Panc1 (cell line): Measurements from ENCODE around the gene KLC1. TPM values are rescaled to one million over a fixed set of nuclear protein-coding genes. Genes with fewer than 3 reads are reported as not detected.

ENCODE experiments used
- ATAC-seq: fragments of 200-7000 bp; cut with Tn5 transposase; 2 replicates; pipeline ENCODE4 v1.9.1; 2020; ENCODE audit warnings: mild to moderate bottlenecking, moderate library complexity
- BruUV-seq: library from RNA; stranded (reverse); fragments of 400-500 nt; replicated peaks from 2 replicates; lab custom pipeline; 2021; lab: Mats Ljungman, UMichigan
- CTCF ChIA-PET: fragments of 300-600 bp; sonication (Branson Sonifier 250); formaldehyde crosslinking; loops from one replicate; lab custom pipeline; 2022; ENCODE audit warnings: antibody characterized with exemption; lab: Charles Lee
- POLR2A ChIA-PET: fragments of 300-600 bp; sonication (Branson Sonifier 250); formaldehyde crosslinking; loops from one replicate; lab custom pipeline; 2022; ENCODE audit warnings: antibody characterized with exemption; lab: Charles Lee
- DNase-seq: peaks from one replicate; pipeline ENCODE4 v3.0.0-alpha.2; 2010; ENCODE audit warnings: low read depth, low spot score
- H3K27ac ChIP-seq: 2 replicates; pipeline ENCODE4 v1.5.1; 2011; ENCODE audit warnings: mild to moderate bottlenecking, low read length, inconsistent platforms
- H3K27me3 ChIP-seq: fragments of 200-500 bp; sonication (Bioruptor generic); 2 replicates; pipeline ENCODE4 v1.6.0; 2014; ENCODE audit warnings: low read length, inconsistent platforms; ENCODE audit not compliant: control insufficient read depth, insufficient read depth
- H3K36me3 ChIP-seq: fragments of 200-500 bp; sonication (Bioruptor generic); 2 replicates; pipeline ENCODE4 v1.5.1; 2014; ENCODE audit warnings: inconsistent platforms, mild to moderate bottlenecking, low read length, moderate library complexity; ENCODE audit not compliant: control insufficient read depth, insufficient read depth
- H3K4me1 ChIP-seq: 2 replicates; pipeline ENCODE4 v1.5.1; 2011; ENCODE audit warnings: inconsistent platforms, mild to moderate bottlenecking, low read length, moderate library complexity; ENCODE audit not compliant: control insufficient read depth, insufficient read depth
- H3K4me3 ChIP-seq, 2 experiments: 2 replicates each; pipeline ENCODE4 v1.5.1; 2011 to 2012; ENCODE audit warnings: low read depth in 2 of 2, low read length in 2 of 2, mild to moderate bottlenecking in 2 of 2, inconsistent platforms in 1 of 2, moderate library complexity in 1 of 2
- H3K9me3 ChIP-seq: fragments of 200-500 bp; sonication (Bioruptor generic); 2 replicates; pipeline ENCODE4 v1.5.1; 2014; ENCODE audit warnings: low read depth, mild to moderate bottlenecking, inconsistent platforms, low read length, moderate library complexity; ENCODE audit not compliant: control insufficient read depth, insufficient read depth
- POLR2AphosphoS5 ChIP-seq: IDR thresholded peaks from 2 replicates; pipeline ENCODE4 v1.6.1; 2012; ENCODE audit warnings: mild to moderate bottlenecking, low read depth, low read length, moderate library complexity
- SIN3A ChIP-seq: IDR thresholded peaks from 2 replicates; pipeline ENCODE4 v1.6.1; 2012; ENCODE audit warnings: low read depth, mild to moderate bottlenecking, low read length, moderate library complexity, borderline replicate concordance; ENCODE audit not compliant: insufficient read depth
- TCF7L2 ChIP-seq: IDR thresholded peaks from 2 replicates; pipeline ENCODE4 v1.6.1; 2011; ENCODE audit warnings: mild to moderate bottlenecking, low read depth, low read length, inconsistent platforms
- in situ Hi-C: cut with HindIII; loops from 2 replicates; pipeline ENCODE4 v1.10.0; 2016; ENCODE audit warnings: low sequenced_read_pairs, low pct_unique_long_range_greater_than_20kb
- intact Hi-C: fragments of 100-400 bp; cut with micrococcal nuclease; formaldehyde crosslinking; loops from one replicate; pipeline ENCODE4 v1.10.0; 2022; ENCODE audit not compliant: unreplicated experiment
- total RNA-seq: library from RNA; stranded (reverse); gene quantifications from one replicate; pipeline ENCODE4 v1.2.1, GENCODE V29; 2021; ENCODE audit not compliant: unreplicated experiment
- TF ChIP-seq, protein P1 (sequence below), 2 experiments: IDR thresholded peaks; 2 replicates each; pipeline ENCODE4 v1.6.1; 2011 to 2012; ENCODE audit warnings: low read depth in 2 of 2, control low read depth in 1 of 2, low read length in 1 of 2, mild to moderate bottlenecking in 1 of 2, moderate library complexity in 1 of 2; ENCODE audit not compliant: insufficient read depth in 1 of 2
- TF ChIP-seq, protein P2 (sequence below): fragments of 450-650 bp; IDR thresholded peaks from 2 replicates; pipeline ENCODE4 v1.5.1; 2017; ENCODE audit warnings: mild to moderate bottlenecking

KLC1 gene
- total RNA-seq, 1 experiment from 2014 or later: 98.0 TPM

DNA sequence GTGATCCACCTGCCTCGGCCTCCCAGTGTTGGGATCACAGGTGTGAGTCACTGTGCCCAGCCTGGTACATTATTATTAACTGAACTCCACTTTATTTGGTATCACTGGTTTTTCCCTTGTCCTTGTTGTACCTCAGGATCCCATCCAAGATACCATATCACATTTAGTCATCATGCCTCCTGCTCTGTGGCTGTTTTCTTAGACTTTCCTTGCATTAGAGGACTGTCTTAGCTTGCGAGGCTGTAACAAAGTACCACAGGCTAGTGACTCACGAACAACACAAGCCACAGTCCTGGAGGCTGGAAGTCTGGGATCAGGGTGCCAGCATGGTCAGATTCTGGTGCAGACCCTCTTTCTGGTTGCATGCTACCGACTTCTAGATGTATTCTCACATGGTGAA lies 12.2 kb downstream of the KLC1 start:
- BruUV-seq: no TSS peak
- intact Hi-C loops (no loop called here), in situ Hi-C loops (no loop called here)
- ChIA-PET CTCF (no interaction called here), POLR2A (no interaction called here)
- H3K4me3 ChIP-seq: no peak overlapping the region
- no peaks in the 10 kb centered on the region for H3K9me3 ChIP-seq
- H3K27me3 ChIP-seq: no peaks in the 10 kb centered on the region
- no peaks in the 10 kb centered on the region for H3K4me1 ChIP-seq
- TF ChIP-seq, protein P1, sequence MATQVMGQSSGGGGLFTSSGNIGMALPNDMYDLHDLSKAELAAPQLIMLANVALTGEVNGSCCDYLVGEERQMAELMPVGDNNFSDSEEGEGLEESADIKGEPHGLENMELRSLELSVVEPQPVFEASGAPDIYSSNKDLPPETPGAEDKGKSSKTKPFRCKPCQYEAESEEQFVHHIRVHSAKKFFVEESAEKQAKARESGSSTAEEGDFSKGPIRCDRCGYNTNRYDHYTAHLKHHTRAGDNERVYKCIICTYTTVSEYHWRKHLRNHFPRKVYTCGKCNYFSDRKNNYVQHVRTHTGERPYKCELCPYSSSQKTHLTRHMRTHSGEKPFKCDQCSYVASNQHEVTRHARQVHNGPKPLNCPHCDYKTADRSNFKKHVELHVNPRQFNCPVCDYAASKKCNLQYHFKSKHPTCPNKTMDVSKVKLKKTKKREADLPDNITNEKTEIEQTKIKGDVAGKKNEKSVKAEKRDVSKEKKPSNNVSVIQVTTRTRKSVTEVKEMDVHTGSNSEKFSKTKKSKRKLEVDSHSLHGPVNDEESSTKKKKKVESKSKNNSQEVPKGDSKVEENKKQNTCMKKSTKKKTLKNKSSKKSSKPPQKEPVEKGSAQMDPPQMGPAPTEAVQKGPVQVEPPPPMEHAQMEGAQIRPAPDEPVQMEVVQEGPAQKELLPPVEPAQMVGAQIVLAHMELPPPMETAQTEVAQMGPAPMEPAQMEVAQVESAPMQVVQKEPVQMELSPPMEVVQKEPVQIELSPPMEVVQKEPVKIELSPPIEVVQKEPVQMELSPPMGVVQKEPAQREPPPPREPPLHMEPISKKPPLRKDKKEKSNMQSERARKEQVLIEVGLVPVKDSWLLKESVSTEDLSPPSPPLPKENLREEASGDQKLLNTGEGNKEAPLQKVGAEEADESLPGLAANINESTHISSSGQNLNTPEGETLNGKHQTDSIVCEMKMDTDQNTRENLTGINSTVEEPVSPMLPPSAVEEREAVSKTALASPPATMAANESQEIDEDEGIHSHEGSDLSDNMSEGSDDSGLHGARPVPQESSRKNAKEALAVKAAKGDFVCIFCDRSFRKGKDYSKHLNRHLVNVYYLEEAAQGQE (IDR thresholded peaks at IDR 0.05; ENCODE audit: insufficient read depth in 1 of 2, low read depth in 2 of 2, low read length in 1 of 2): no peak
- TF ChIP-seq POLR2AphosphoS5 (no peak), TCF7L2 (no peak), SIN3A (no peak)
- TF ChIP-seq, protein P2, sequence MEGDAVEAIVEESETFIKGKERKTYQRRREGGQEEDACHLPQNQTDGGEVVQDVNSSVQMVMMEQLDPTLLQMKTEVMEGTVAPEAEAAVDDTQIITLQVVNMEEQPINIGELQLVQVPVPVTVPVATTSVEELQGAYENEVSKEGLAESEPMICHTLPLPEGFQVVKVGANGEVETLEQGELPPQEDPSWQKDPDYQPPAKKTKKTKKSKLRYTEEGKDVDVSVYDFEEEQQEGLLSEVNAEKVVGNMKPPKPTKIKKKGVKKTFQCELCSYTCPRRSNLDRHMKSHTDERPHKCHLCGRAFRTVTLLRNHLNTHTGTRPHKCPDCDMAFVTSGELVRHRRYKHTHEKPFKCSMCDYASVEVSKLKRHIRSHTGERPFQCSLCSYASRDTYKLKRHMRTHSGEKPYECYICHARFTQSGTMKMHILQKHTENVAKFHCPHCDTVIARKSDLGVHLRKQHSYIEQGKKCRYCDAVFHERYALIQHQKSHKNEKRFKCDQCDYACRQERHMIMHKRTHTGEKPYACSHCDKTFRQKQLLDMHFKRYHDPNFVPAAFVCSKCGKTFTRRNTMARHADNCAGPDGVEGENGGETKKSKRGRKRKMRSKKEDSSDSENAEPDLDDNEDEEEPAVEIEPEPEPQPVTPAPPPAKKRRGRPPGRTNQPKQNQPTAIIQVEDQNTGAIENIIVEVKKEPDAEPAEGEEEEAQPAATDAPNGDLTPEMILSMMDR: no peak
- DNase-seq (no peak), ATAC-seq (no peak)
- no peaks in the 10 kb centered on the region for H3K36me3 ChIP-seq
- no peak overlapping the region for H3K27ac ChIP-seq

DNA sequence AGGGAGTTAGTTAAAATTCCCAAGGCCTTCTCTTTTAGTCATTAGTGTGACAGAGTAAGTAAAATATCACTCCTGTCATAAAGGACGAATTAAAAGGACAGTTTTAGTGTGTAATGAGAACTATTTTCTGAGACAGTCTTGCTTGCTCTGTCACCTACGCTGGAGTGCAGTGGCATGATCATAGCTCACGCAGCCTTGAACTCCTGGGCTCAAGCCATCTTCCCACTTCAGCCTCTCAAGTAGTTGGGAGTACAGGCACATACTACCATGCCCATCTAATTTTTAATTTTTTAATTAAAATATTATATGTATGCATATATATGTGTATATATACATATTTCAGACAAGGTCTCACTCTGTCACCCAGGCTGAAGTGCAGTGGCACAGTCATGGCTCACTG lies 17.2 kb downstream of the KLC1 start:
- Histone ChIP-seq H3K36me3 (no peaks in the 10 kb centered on the region), H3K4me1 (no peaks in the 10 kb centered on the region), H3K27ac (no peak overlapping the region), H3K27me3 (no peaks in the 10 kb centered on the region), H3K4me3 (no peak overlapping the region), H3K9me3 (no peaks in the 10 kb centered on the region)
- ATAC-seq (no peak), DNase-seq (no peak)
- intact Hi-C loops (no loop called here), in situ Hi-C loops (no loop called here)
- BruUV-seq: no TSS peak
- TF ChIP-seq TCF7L2: no peak
- TF ChIP-seq, protein P1 (IDR thresholded peaks at IDR 0.05; ENCODE audit: insufficient read depth in 1 of 2, low read depth in 2 of 2, low read length in 1 of 2): no peak
- TF ChIP-seq POLR2AphosphoS5: no peak
- TF ChIP-seq, protein P2: no peak
- TF ChIP-seq SIN3A: no peak
- POLR2A ChIA-PET: no interaction called here
- CTCF ChIA-PET: no interaction called here
